ENCODE results near the gene SIPA1L2. TPM values are rescaled to one million over a fixed set of nuclear protein-coding genes. Genes with fewer than 3 reads are reported as not detected.

Gene SIPA1L2
- total and polyA plus RNA-seq, 2 donors (not counting 1 experiment from before 2014, with no cell fraction given), result 0.39 to 2.0 TPM

GRCh38 chr1:232667094-232667777 is 37.3 kb upstream of the SIPA1L2 start:
- H3K27ac ChIP-seq (ENCODE audit: insufficient read depth, low read length), result no peak overlapping the region
- no peaks in the 10 kb centered on the region for H3K9me3 ChIP-seq (ENCODE audit: control insufficient read depth, insufficient read depth, low read depth, low read length)

GRCh38 chr1:232664844-232665777 is 35.2 kb upstream of the SIPA1L2 start:
- no peak for DNase-seq (ENCODE audit: low read depth in 2 of 2)
- Histone ChIP-seq H3K4me2 (ENCODE audit: extremely low read depth, insufficient read depth, low read length) (no peak overlapping the region), H4K20me1 (ENCODE audit: control insufficient read depth, extremely low read depth, insufficient read depth, low read length) (no peaks in the 10 kb centered on the region), H3K27me3 (ENCODE audit: control insufficient read depth, insufficient read depth, low read length) (no peaks in the 10 kb centered on the region), H3K27ac (ENCODE audit: insufficient read depth, low read length) (no peak overlapping the region), H3K4me3 (replicated peaks in 1 of 4; ENCODE audit: control extremely low read depth in 1 of 4, insufficient read depth in 1 of 4, low read depth in 3 of 4, low read length in 4 of 4) (no peak overlapping the region), H3K9ac (ENCODE audit: insufficient read depth, low read length) (no peak overlapping the region), H3K4me1 (ENCODE audit: control insufficient read depth, extremely low read depth, insufficient read depth, low read length) (no peaks in the 10 kb centered on the region), H3K79me2 (ENCODE audit: control insufficient read depth, insufficient read depth, low read length) (no peaks in the 10 kb centered on the region), H3K36me3 (ENCODE audit: control insufficient read depth, insufficient read depth, low read length) (no peaks in the 10 kb centered on the region), H3K9me3 (ENCODE audit: control insufficient read depth, insufficient read depth, low read depth, low read length) (no peaks in the 10 kb centered on the region), H2AFZ (ENCODE audit: low read length) (no peak overlapping the region)
- no peak for TF ChIP-seq EZH2 (IDR thresholded peaks at IDR 0.05; ENCODE audit: low read length, missing control alignments)
- no peak for TF ChIP-seq CTCF (conservative IDR thresholded peaks at IDR 0.05 in 1 of 2, IDR thresholded peaks at IDR 0.05 in 1 of 2; ENCODE audit: low read depth in 1 of 2, low read length in 2 of 2)

More at GRCh38 chr1:232667094-232667777, 37.3 kb upstream of the SIPA1L2 start:
- Histone ChIP-seq H4K20me1 (ENCODE audit: control insufficient read depth, extremely low read depth, insufficient read depth, low read length) (no peaks in the 10 kb centered on the region), H3K4me3 (replicated peaks in 1 of 4; ENCODE audit: control extremely low read depth in 1 of 4, insufficient read depth in 1 of 4, low read depth in 3 of 4, low read length in 4 of 4) (peak overlapping the region in 1 of 4 experiments; percentile 17), H2AFZ (ENCODE audit: low read length) (no peak overlapping the region), H3K4me2 (ENCODE audit: extremely low read depth, insufficient read depth, low read length) (no peak overlapping the region), H3K4me1 (ENCODE audit: control insufficient read depth, extremely low read depth, insufficient read depth, low read length) (no peaks in the 10 kb centered on the region), H3K27me3 (ENCODE audit: control insufficient read depth, insufficient read depth, low read length) (no peaks in the 10 kb centered on the region), H3K79me2 (ENCODE audit: control insufficient read depth, insufficient read depth, low read length) (no peaks in the 10 kb centered on the region), H3K9ac (ENCODE audit: insufficient read depth, low read length) (no peak overlapping the region), H3K36me3 (ENCODE audit: control insufficient read depth, insufficient read depth, low read length) (no peaks in the 10 kb centered on the region)
- no peak for TF ChIP-seq EZH2 (IDR thresholded peaks at IDR 0.05; ENCODE audit: low read length, missing control alignments)
- no peak for TF ChIP-seq CTCF (conservative IDR thresholded peaks at IDR 0.05 in 1 of 2, IDR thresholded peaks at IDR 0.05 in 1 of 2; ENCODE audit: low read depth in 1 of 2, low read length in 2 of 2)
- DNase-seq (ENCODE audit: low read depth in 2 of 2), result peak in 1 of 2 donors; percentile 21

GRCh38 chr1:232662910-232663309 is 33.0 kb upstream of the SIPA1L2 start:
- no peak overlapping the region for H3K4me3 ChIP-seq (replicated peaks in 1 of 4; ENCODE audit: control extremely low read depth in 1 of 4, insufficient read depth in 1 of 4, low read depth in 3 of 4, low read length in 4 of 4)
- TF ChIP-seq EZH2 (IDR thresholded peaks at IDR 0.05; ENCODE audit: low read length, missing control alignments) (no peak), CTCF (conservative IDR thresholded peaks at IDR 0.05 in 1 of 2, IDR thresholded peaks at IDR 0.05 in 1 of 2; ENCODE audit: low read depth in 1 of 2, low read length in 2 of 2) (no peak)
- H3K79me2 ChIP-seq (ENCODE audit: control insufficient read depth, insufficient read depth, low read length), result no peaks in the 10 kb centered on the region
- DNase-seq (ENCODE audit: low read depth in 2 of 2), result no peak
- no peak overlapping the region for H3K4me2 ChIP-seq (ENCODE audit: extremely low read depth, insufficient read depth, low read length)
- H3K9ac ChIP-seq (ENCODE audit: insufficient read depth, low read length), result no peak overlapping the region
- H3K36me3 ChIP-seq (ENCODE audit: control insufficient read depth, insufficient read depth, low read length), result no peaks in the 10 kb centered on the region
- H4K20me1 ChIP-seq (ENCODE audit: control insufficient read depth, extremely low read depth, insufficient read depth, low read length), result no peaks in the 10 kb centered on the region
- H3K4me1 ChIP-seq (ENCODE audit: control insufficient read depth, extremely low read depth, insufficient read depth, low read length), result no peaks in the 10 kb centered on the region
- no peak overlapping the region for H2AFZ ChIP-seq (ENCODE audit: low read length)
- H3K27me3 ChIP-seq (ENCODE audit: control insufficient read depth, insufficient read depth, low read length), result no peaks in the 10 kb centered on the region
- no peak overlapping the region for H3K27ac ChIP-seq (ENCODE audit: insufficient read depth, low read length)
- H3K9me3 ChIP-seq (ENCODE audit: control insufficient read depth, insufficient read depth, low read depth, low read length), result no peaks in the 10 kb centered on the region
